HepG2 (cell line): ENCODE data around the gene AHCYL2. TPM values are rescaled to one million over a fixed set of nuclear protein-coding genes. Genes with fewer than 3 reads are reported as not detected.
A peak's percentile ranks its signal among the peaks of the same experiment; 100 is the strongest.

Experiments
- HMGXB3 ChIP-seq: sonication (generic); formaldehyde crosslinking; IDR thresholded peaks from 2 replicates; pipeline ENCODE4 v1.4.0; 2020; ENCODE audit warnings: missing genetic modification reagents, borderline replicate concordance
- MNT ChIP-seq: fragments of 450-650 bp; IDR thresholded peaks from 2 replicates; pipeline ENCODE4 v1.6.1; 2016
- MZF1 ChIP-seq: sonication (generic); formaldehyde crosslinking; IDR thresholded peaks from 2 replicates; pipeline ENCODE4 v1.8.1; 2023; ENCODE audit warnings: mild to moderate bottlenecking, missing genetic modification reagents, borderline replicate concordance
- PITX1 ChIP-seq: sonication (generic); formaldehyde crosslinking; IDR thresholded peaks from 2 replicates; pipeline ENCODE4 v1.5.1; 2020; ENCODE audit warnings: mild to moderate bottlenecking, missing genetic modification reagents
- SALL1 ChIP-seq: sonication (generic); formaldehyde crosslinking; IDR thresholded peaks from 2 replicates; pipeline ENCODE4 v1.8.0; 2022; ENCODE audit warnings: mild to moderate bottlenecking, missing genetic modification reagents
- TBX2 ChIP-seq: sonication (generic); formaldehyde crosslinking; IDR thresholded peaks from 2 replicates; pipeline ENCODE4 v1.5.0; 2020; ENCODE audit warnings: missing genetic modification reagents, mild to moderate bottlenecking, borderline replicate concordance
- ZBTB39 ChIP-seq: sonication (generic); formaldehyde crosslinking; IDR thresholded peaks from 2 replicates; pipeline ENCODE4 v1.5.0; 2020; ENCODE audit warnings: missing genetic modification reagents
- ZIK1 ChIP-seq: sonication (generic); formaldehyde crosslinking; IDR thresholded peaks from 2 replicates; pipeline ENCODE4 v1.5.0; 2020; ENCODE audit warnings: mild to moderate bottlenecking, low read depth, missing genetic modification reagents, borderline replicate concordance
- ZNF224 ChIP-seq: sonication (generic); formaldehyde crosslinking; IDR thresholded peaks from 2 replicates; pipeline ENCODE4 v1.5.0; 2020; ENCODE audit warnings: mild to moderate bottlenecking, missing genetic modification reagents
- ZNF350 ChIP-seq: sonication (generic); formaldehyde crosslinking; IDR thresholded peaks from 2 replicates; pipeline ENCODE4 v1.4.0; 2020; ENCODE audit warnings: mild to moderate bottlenecking, low read depth, missing genetic modification reagents, borderline replicate concordance
- ZNF543 ChIP-seq: sonication (generic); formaldehyde crosslinking; IDR thresholded peaks from 2 replicates; pipeline ENCODE4 v1.4.0; 2020; ENCODE audit warnings: mild to moderate bottlenecking, missing genetic modification reagents
- ZNF646 ChIP-seq: sonication (generic); formaldehyde crosslinking; IDR thresholded peaks from 2 replicates; pipeline ENCODE4 v1.9.0; 2021; ENCODE audit warnings: mild to moderate bottlenecking, missing genetic modification reagents
- polyA plus RNA-seq, 8 experiments: library from polyadenylated mRNA; depleted of rRNA in 3 of 8; stranded (reverse) in 7 of 8; unstranded in 1 of 8; fragments of >200 nt; fragmentation: Illumina TruSeq in 4 of 8; extraction: Trizol in 4 of 8; gene quantifications; 2 replicates each; pipeline versions ENCODE4 v1.2.1 to v1.2.3, GENCODE V29; 2011 to 2016; ENCODE audit warnings: low read depth in 4 of 8, missing spikeins in 1 of 8, mixed read lengths in 1 of 8; ENCODE audit not compliant: insufficient read depth in 1 of 8
- total RNA-seq, 5 experiments: library from RNA; depleted of rRNA; stranded (reverse); fragments of >200 nt; fragmentation: Illumina TruSeq; extraction: Trizol; gene quantifications; 2 replicates each; pipeline ENCODE4 v1.2.3, GENCODE V29; 2016; ENCODE audit warnings: low read depth in 1 of 5

Gene AHCYL2
- total and polyA plus RNA-seq, 2 of the 13 experiments (the other 11 are each of a cell fraction or from before 2014, with no cell fraction given), result 9.5 to 14.7 TPM

- TF ChIP-seq ZNF646 (CRISPR knock-in tag) (no peak), ZBTB39 (CRISPR knock-in tag) (no peak), PITX1 (CRISPR knock-in tag) (peak; percentile 34; the same call in 1 of the 2 replicates), MZF1 (no peak), ZNF350 (CRISPR knock-in tag) (peak; percentile 82), HMGXB3 (CRISPR knock-in tag) (0 out of 2 replicates have a peak, but pooled peaks have one; percentile 43), ZIK1 (no peak), SALL1 (CRISPR knock-in tag) (peak; percentile 73), ZNF543 (CRISPR knock-in tag) (0 out of 2 replicates have a peak, but pooled peaks have one; percentile 10), ZNF224 (CRISPR knock-in tag) (no peak), MNT (peak; percentile 65), TBX2 (CRISPR knock-in tag) (peak; percentile 62)
Observed at GRCh38 chr7:129224251-129225205, at the start of gene AHCYL2 (continued).
